Endometrial microvascular endothelial cells (primary cell): ENCODE measurements around the gene FNDC3B. TPM values are rescaled to one million over a fixed set of nuclear protein-coding genes. Genes with fewer than 3 reads are reported as not detected.

Experiments
- in situ Hi-C: cut with HindIII; loops from 2 replicates; pipeline ENCODE4 v1.10.0; 2017; ENCODE audit warnings: low sequenced_read_pairs, low pct_unique_long_range_greater_than_20kb; ENCODE audit errors: inconsistent ontology term
- total RNA-seq: library from RNA; depleted of rRNA; stranded (reverse); fragments of >200 nt; gene quantifications from one replicate; pipeline ENCODE4 v1.2.3, GENCODE V29; 2015; ENCODE audit errors: inconsistent ontology term

FNDC3B gene
- total RNA-seq, 1 donor from 2014 or later: 83.1 TPM

DNA sequence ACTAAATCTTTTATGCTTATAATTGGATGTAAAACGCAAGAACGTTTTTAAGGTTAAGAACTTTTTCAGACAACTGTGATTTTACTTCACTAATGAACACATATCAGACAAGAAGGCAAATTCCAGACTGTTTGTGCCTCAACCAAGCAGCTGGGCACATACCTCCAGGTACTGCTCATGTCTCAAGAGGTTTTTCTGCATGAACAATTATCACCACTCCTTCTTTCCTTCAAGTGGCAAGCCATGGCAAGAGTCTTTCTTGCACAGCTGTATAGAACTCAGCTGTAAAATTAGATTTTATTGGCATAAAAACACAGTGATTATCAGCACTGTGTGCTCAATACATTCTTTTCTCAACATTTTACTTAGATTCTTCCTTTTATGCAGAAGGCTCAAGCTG, 64.3 kb downstream of the FNDC3B start:
- in situ Hi-C loops: no loop called here

DNA sequence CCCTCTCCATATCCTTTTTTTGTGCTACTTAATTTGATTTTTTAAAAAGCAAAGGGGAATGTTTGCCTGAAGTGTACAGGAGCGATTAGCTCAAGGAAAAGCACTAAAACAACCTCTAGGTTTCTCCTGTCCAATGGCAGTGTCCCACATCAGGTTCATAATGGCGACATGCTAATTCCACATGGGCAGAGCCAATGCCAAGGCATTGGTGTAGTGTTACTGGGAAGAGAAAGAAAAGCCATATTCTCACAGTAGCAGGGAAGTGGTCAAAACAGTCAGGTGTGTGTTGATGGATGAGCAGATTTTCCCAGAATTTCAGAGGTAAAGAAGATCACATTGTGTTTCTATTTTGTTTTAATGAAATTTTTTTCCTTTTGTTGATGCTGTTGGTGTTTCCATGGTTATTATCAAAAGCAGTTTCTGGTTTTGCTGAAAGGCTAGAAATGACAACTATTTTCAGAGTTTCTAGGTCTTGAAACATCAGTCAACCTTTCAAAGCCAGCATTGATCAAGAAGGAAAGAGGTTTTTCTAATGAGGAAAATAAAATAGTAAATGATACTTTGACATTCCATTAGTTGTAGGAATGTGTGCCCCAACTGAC, 65.2 kb downstream of the FNDC3B start:
- in situ Hi-C loops: no loop called here

GRCh38 chr3:172106037-172106954, 66.9 kb downstream of the FNDC3B start:
- in situ Hi-C loops: no loop called here

DNA sequence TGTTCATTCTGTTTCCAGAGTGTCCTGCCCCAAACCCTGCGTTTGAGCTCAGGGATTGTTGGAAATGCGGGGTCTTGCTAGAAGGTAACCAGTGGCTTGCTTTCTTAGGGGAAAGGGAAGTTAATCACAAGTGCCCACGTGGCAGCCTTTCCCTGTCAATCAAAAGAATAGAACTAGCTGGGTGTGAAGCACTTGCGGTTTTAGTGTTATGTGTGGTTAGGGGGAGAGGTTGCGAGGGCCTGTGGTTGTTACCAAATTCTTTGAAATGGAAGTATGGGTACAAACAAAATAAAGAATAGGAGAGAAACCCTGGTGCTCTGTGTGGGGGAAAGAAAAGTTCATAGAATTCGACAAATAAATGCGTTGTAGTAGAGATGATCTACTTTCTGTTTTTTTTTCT, 67.6 kb downstream of the FNDC3B start:
- in situ Hi-C loops: no loop called here

- in situ Hi-C loops: no loop called here
Observed at GRCh38 chr3:172107403-172107802, 68.0 kb downstream of the FNDC3B start.

DNA sequence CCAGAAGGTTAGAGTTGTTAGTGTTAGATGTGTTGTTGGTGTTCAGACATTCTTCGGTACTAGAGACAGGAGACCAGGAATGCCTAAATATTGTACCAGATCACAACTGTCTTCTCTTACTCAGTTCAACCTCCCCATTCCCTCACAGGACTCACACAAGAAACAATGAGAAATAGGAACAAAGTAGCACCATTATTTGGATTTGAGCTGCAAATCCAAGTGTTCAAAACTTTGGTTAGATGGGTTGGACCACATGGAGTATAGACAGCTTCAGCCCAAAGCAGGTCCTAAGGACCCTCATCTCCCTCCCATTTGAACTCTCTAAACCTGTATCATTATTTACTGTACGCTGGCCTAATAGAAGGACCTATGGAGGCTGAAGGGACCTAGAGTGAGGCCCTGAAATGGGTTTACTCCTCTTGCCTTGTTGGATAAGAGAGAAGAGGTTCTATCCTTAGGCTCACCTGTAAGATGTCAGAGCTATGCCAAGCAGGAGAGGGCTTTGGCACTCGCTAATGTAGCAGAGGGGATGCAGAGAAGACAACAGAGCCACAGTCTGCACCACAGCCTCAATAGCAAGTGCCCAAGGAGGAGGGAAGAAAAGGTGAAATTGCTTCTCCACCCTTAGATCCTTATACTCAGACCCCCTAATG, 70.9 kb downstream of the FNDC3B start:
- in situ Hi-C loops: no loop called here

DNA sequence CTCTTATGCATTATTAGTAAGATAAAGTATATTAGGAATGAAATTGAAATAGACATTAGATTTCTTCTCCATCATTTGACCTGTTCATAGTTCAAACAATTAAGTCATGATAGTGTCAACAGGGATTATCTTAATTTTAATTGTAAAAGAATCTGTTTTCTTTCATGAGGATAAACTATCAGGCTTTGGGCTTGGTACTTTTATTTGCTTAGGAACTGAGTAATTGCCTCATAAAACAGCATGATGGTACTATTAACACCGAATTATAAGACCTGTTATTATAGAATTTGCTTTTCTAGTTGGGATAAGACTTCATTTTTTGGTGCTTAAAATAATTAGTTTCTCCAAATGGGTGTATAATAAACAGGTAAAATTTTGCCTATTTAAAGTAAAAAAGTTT, 71.8 kb downstream of the FNDC3B start:
- in situ Hi-C loops: no loop called here

DNA sequence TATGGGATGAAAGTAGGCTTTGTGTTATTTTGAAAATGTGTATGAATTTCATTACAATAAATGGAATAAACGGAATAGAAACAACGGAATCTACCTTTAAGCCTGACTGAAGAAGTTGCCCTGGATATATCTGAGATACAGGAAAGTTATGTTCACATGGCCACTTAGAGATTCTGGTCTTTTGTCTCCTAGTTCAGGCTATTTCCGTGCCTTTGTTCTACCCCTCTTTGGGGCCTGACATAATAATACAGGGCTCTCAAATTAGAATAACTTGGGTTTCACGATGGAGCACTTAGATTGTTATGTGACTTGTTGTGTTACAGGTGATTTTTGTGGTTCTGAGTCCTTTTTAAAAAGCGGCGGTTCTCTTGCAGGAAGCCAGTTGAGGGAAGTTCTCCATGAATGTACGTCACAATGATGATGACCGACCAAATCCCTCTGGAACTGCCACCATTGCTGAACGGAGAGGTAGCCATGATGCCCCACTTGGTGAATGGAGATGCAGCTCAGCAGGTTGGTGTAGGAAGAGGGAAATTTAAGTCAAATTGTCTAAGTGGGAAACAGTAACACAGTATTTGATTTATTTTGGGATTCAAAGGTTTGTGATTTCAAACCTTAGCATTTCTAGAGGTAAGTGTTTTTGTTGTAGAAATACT, 72.8 kb downstream of the FNDC3B start:
- in situ Hi-C loops: no loop called here

GRCh38 chr3:172112734-172113120, 73.3 kb downstream of the FNDC3B start:
- in situ Hi-C loops: no loop called here

GRCh38 chr3:172113710-172114109, 74.3 kb downstream of the FNDC3B start:
- in situ Hi-C loops: no loop called here

DNA sequence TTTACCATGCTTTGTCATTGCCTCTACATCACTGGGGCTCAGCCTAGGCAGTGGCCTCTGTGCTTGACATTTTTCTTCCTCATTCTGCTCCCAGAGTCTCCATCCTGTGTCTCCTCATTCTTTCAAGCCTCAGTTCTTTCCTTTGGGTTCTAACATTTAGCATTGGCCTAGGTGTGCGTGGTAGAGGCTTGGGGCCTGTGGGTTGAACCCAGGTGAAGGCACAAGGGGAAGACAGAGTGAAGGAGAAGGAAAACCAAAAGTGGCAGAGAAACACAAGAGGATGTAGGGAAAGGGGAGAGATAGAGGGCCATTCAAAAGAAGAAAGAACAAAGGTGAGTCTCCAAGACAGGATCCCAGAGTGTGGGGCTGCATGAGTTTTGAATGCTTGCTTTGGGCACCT, 75.7 kb downstream of the FNDC3B start:
- in situ Hi-C loops: no loop called here

- in situ Hi-C loops: no loop called here
Observed at GRCh38 chr3:172115787-172116186, 76.4 kb downstream of the FNDC3B start.

GRCh38 chr3:172118019-172118418, 78.6 kb downstream of the FNDC3B start:
- in situ Hi-C loops: no loop called here

- in situ Hi-C loops: no loop called here
Observed at GRCh38 chr3:172119266-172119969, 80.0 kb downstream of the FNDC3B start.

GRCh38 chr3:172120912-172121311, 81.5 kb downstream of the FNDC3B start:
- in situ Hi-C loops: no loop called here

- in situ Hi-C loops: no loop called here
Observed at GRCh38 chr3:172121981-172122380, 82.6 kb downstream of the FNDC3B start.

DNA sequence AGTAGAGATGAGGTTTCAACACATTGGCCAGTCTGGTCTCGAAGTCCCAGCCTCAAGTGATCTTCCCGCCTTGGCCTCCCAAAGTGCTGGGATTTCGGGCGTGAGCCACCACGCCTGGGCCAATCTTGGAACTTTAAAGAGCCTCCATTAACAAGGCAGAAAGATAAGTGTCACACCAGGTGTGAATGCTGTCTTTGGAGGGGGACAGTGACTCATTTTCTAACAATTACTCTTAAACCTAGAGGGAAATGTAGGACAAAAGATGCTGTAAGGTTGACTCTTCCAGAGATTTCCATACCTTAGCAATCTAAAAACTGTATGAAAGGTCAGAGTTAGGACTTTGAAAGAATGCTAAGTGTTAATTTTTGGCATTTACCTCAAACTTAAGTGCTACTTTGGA, 84.9 kb downstream of the FNDC3B start:
- in situ Hi-C loops: no loop called here

DNA sequence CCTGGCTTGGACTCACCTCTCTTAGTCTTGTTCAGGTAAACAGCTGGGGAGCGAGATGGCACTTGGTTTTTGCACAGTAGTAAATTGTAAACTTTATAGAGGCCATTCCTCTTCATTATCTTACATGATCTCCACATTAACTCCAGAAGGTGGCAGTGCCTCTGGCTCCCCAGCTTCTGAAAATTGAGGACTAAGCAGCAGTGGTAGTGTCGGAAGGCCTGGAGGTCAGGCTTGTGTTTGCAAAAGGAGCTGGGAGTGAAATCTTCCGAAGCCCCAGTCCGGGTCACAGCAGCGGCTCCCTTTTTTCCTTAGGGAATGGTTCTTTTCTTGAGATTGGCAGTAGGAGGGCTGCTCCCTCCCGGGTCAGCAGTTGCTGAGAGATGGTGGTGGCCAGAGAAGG, 85.7 kb downstream of the FNDC3B start:
- in situ Hi-C loops: no loop called here

GRCh38 chr3:172125963-172126457, 86.6 kb downstream of the FNDC3B start:
- in situ Hi-C loops: no loop called here
